Fibroblast of the aortic adventitia (primary cell): ENCODE measurements around the gene FNIP2. TPM values are rescaled to one million over a fixed set of nuclear protein-coding genes. Genes with fewer than 3 reads are reported as not detected.
A peak's percentile ranks its signal among the peaks of the same experiment; 100 is the strongest.
"Not testable (repeated sequence)": the region's sequence is repeated elsewhere in the genome, so short reads cannot be mapped to it uniquely, and the experiment has no call there.

Source experiments
- DNase-seq: peaks from one replicate; pipeline ENCODE4 v3.0.0-alpha.2; 2010; ENCODE audit warnings: low read depth
- H3K4me3 ChIP-seq: 2 replicates; pipeline ENCODE4 v1.5.1; 2011; ENCODE audit warnings: low read depth, mild to moderate bottlenecking, control low read depth, low read length, moderate library complexity
- small RNA-seq: library from RNA; depleted of rRNA; stranded (forward); fragments of <200 nt; gene quantifications from one replicate; pipeline ENCODE3, GENCODE V24; 2012
- total RNA-seq: library from RNA; depleted of rRNA; stranded (reverse); fragments of >200 nt; gene quantifications from 2 replicates; pipeline ENCODE4 v1.2.3, GENCODE V29; 2012; ENCODE audit warnings: low replicate concordance
- TF ChIP-seq, protein P1 (sequence below): IDR thresholded peaks from 2 replicates; pipeline ENCODE4 v1.5.1; 2011; ENCODE audit warnings: mild to moderate bottlenecking, low read length, control low read depth, inconsistent platforms; ENCODE audit not compliant: insufficient read depth

FNIP2 gene
- total RNA-seq, 1 donor: 34.3 TPM

DNA sequence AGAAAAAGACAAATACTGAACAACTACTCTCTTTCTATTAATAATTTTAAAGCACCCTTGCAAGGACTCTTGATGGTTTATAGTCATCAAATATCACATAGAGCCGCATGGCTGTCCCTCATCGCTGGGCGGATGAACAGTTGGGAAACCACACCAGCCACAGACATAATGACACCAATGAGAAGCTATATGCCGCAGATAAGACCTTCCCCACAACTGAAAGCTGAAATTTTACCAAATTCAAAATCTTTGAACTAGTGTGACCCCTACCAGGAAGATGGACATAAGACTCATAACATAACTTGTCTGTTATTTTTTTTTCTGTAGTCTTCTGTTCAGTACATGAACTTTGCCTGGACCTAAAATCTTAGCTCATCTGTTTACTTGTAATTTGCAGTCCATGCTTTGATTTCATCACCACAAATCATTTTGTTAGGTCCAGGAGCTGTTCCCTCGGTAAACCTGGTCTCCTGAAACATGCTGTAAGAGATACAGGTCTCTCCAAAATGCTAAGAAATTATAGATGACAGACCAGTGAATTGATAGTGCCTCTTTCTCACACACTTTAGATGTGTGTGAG is 176.8 kb downstream of the FNIP2 start:
- TF ChIP-seq, protein P1, sequence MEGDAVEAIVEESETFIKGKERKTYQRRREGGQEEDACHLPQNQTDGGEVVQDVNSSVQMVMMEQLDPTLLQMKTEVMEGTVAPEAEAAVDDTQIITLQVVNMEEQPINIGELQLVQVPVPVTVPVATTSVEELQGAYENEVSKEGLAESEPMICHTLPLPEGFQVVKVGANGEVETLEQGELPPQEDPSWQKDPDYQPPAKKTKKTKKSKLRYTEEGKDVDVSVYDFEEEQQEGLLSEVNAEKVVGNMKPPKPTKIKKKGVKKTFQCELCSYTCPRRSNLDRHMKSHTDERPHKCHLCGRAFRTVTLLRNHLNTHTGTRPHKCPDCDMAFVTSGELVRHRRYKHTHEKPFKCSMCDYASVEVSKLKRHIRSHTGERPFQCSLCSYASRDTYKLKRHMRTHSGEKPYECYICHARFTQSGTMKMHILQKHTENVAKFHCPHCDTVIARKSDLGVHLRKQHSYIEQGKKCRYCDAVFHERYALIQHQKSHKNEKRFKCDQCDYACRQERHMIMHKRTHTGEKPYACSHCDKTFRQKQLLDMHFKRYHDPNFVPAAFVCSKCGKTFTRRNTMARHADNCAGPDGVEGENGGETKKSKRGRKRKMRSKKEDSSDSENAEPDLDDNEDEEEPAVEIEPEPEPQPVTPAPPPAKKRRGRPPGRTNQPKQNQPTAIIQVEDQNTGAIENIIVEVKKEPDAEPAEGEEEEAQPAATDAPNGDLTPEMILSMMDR: no peak
- DNase-seq: no peak
- no peak overlapping the region for H3K4me3 ChIP-seq

DNA sequence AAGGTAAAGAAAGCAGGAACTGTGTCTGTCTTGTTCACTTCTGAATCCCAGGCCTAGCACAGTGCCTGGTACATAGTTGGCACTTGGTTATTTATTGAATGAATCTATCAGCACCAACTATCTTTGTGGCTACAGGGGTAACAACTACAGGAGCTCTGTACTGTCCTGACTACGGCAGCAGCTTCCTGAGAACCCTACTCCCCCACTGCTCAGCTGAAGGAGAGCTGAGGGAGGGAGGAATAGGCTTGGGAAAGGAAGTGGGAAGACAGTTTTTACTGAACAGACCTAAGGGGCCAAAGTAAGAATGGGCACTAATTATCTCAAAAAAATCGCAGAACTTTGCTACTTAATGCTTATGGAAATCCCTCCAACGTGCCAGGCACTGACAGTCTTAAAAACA is 178.0 kb downstream of the FNIP2 start:
- no peak for DNase-seq
- TF ChIP-seq, protein P1: no peak
- no peak overlapping the region for H3K4me3 ChIP-seq

GRCh38 chr4:158948071-158948470 is 179.2 kb downstream of the FNIP2 start:
- TF ChIP-seq, protein P1: no peak
- no peak for DNase-seq
- H3K4me3 ChIP-seq: no peak overlapping the region

- TF ChIP-seq, protein P1: no peak
- H3K4me3 ChIP-seq: no peak overlapping the region
- peak; percentile 49 for DNase-seq
Measured at GRCh38 chr4:158949099-158949498, 180.3 kb downstream of the FNIP2 start.

DNA sequence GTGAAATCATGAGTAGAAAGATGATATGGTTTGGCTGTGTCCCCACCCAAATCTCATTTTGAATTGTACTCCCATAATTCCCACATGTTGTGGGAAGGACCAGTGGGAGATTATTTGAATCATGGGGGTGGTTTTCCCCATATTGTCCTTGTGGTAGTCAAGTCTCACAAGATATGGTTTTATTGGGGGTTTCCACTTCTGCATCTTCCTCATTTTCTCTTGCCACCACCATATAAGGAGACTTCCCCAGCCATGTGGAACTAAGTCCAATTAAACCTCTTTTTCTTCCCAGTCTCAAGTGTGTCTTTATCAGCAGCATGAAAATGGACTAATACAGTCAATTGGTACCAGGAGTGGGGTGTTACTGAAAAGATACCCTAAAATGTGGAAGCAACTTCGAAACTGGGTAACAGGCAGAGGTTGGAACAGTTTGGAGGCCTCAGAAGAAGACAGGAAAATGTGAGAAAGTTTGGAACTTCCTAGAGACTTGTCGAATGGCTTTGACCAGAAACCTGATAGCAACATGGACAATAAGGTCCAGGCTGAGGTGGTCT is 183.5 kb downstream of the FNIP2 start:
- H3K4me3 ChIP-seq, DNase-seq: not testable (repeated sequence)

GRCh38 chr4:158956345-158956744 is 187.5 kb downstream of the FNIP2 start:
- not testable (repeated sequence) for DNase-seq

DNA sequence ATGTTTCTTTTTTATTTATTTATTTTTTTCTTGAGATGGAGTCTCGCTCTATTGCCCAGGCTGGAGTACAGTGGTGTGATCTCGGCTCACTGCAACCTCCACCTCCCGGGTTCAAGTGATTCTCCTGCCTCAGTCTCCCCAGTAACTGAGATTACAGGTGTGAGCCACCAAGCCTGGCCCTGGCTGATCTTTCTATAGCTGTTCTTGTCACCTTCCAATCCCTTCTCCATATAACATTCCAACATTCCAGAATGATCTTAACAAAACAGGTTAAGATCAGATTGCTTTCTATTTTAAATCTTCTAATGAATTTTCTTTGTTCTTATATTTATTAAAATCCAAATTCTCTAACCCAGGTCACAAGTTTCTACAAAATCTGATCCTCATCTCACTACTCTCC is 188.1 kb downstream of the FNIP2 start:
- not testable (repeated sequence) for H3K4me3 ChIP-seq

More at GRCh38 chr4:158956345-158956744, 187.5 kb downstream of the FNIP2 start:
- H3K4me3 ChIP-seq: not testable (repeated sequence)

More for the DNA sequence above, 188.1 kb downstream of the FNIP2 start:
- not testable (repeated sequence) for DNase-seq

Small RNAs within 50 kb of the gene (small RNA-seq; reads per million reads assigned to genes)
- gene RF00157 (not detected), gene RNU6-128P (not detected)

Other genes starting within 250 kb of the FNIP2 start
- gene RXFP1, start 247.1 kb upstream of the FNIP2 start, total RNA-seq: 17.8 TPM in 1 of 2 replicates, not detected in the other
- gene C4orf46, start 97.1 kb upstream of the FNIP2 start, total RNA-seq: 4.3 and 63.4 TPM in 2 replicates
- gene ETFDH, start 96.7 kb upstream of the FNIP2 start, total RNA-seq: 20.9 and 42.3 TPM in 2 replicates
- gene PPID, start 45.6 kb upstream of the FNIP2 start, total RNA-seq: 23.6 and 45.1 TPM in 2 replicates